Activated T-cell treated with anti-CD3 and anti-CD28 coated beads for 48 hours (primary cell): Measurements from ENCODE around the gene NOP10.
"Not testable (repeated sequence)": the region's sequence is repeated elsewhere in the genome, so short reads cannot be mapped to it uniquely, and the experiment has no call there.

Experiments
- DNase-seq: peaks from one replicate; pipeline ENCODE4 v3.0.0-alpha.2; 2020; ENCODE audit warnings: low read depth

Gene NOP10

DNA sequence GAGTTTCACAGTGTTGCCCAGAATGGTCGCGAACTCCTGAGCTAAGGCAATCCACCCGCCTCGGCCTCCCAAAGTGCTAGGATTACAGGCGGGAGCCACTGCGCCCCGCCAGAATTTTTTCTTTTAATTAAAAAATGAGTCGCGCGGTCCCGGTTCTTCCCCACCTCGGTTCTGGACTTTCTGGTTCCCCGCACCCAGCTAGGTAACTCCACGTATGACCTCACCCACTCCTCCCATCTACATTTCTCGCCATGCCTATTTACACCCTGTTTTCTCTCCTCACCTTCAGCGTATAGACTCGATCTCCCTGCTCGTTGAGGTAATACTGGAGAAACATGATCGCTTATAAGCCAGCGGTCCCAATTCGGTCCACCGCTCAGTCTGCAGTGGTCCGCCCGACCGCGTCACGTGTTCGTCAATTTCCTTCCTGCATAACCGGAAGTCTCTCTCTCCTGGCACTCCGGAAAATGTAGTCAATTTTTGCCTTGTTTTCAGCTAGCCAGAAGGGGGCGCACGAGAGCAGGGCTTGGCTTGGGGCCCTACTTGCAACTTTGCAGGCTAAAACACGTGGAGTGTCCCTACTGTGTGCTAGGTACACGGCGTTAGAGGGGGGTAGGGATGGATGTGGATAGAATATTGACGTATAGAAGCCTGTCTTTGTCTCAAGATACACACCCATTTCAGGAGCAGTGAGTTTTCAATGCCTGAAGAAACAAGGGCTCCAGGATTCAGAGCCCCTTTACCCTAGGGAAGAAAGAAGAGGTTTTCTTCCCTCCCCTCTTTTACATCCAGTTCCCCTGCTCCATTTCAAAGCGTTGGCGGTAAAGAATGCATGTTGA, at the start of gene NOP10, which contains the start of gene NUTM1:
NOP10 (minus strand) TSS at position 400 of the 839 bp plus-strand sequence; CDS start at position 337, 63 bp downstream.
NUTM1 (plus strand) TSS at position 579 of the 839 bp plus-strand sequence. CDS start 382 bp downstream, outside the sequence.
- DNase-seq = peak; percentile 93

DNA sequence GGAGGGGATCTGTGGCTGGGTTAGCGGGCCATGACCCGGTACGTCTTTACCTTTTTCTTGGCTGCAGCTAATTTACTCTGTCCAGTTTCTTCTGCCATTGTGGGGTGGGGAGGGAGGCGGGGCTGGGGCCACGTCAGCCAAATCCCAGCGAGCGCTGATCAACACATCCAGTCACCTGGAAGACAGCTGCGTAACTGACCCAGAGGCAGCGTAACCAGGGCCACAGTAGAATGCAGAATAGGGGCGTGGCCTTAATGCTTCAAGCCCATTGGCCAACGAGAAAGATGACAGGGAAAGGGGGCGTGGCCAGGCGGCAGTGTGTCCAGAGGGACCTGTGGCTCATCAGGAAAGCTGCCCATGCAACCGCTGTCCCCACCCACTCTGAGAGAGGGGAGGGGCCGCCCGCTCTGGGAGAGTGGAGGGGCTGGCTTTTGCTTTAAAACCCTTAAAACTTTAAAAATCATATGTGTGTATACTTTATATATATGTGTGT, 46.7 kb upstream of the NOP10 start:
- not testable (repeated sequence) for DNase-seq

DNA sequence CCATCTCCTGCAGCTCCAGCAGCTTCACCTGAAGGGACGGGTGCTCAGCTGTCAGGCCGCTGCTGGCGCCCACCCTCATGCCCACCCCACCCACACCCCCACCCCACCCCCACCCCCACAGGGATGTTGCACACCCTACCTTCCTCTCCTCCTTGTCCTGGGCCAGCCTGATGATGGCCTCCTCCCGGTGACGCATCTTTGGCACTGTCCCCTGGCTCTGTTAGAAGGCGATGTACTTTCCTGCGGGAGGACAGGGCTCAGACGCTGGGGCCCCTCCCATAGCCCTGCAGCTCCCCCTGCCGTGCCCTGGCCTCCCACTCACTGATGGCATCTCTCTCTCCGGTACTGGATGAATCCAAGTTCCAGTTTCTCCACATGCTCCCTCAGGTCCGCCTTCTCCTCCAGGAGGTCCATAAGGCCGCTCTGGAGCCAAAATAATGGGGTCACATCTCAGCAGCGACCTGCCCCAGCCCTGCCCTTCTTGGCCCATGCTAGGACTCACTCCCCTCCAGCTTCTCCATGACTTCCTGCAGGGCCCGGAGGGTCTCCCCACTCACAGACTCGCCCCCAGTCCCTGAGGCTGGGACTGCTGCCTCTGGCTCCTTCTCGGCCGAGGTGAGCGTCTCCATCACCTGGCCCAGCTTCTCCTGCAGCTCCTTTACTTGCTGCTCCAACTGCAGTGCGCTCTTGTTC, 39.0 kb upstream of the NOP10 start:
- not testable (repeated sequence) for DNase-seq

DNA sequence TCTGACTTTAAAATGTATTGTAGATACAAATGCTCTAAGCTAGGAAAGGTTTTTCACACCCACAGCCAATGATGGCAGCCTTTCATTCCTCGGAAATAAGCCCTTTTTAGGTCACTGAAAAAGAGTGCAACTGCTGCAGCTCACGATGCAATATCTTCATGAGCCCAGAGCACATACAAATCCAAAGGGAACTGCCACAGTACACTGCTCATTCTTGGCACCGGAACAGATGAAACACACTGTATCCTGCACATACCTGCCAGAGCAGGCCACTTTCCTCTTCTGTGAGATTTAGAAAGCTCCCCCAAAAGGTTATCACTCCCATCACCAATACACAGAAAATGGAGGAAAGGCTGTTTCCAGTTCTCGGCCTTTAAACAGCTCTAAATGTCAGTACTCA, 37.6 kb upstream of the NOP10 start:
- not testable (repeated sequence) for DNase-seq

DNA sequence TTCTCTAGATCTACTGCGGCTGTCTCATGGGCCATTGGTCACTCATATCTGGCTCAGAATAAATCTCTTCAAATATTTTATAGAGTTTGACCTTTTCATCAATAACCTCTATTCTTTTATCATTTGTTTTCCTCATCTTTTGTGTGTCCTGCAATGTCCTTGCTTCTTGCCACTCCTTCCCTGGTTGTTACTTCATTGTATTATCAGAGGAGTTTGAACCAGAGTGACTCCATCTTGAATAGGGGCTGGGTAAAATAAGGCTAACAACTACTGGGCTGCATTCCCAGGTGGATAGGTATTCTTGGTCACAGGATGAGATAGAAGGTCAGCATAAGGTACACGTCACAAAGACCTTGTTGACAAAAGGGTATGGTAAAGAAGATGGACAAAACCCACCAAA, 33.9 kb upstream of the NOP10 start:
- no peak for DNase-seq

DNA sequence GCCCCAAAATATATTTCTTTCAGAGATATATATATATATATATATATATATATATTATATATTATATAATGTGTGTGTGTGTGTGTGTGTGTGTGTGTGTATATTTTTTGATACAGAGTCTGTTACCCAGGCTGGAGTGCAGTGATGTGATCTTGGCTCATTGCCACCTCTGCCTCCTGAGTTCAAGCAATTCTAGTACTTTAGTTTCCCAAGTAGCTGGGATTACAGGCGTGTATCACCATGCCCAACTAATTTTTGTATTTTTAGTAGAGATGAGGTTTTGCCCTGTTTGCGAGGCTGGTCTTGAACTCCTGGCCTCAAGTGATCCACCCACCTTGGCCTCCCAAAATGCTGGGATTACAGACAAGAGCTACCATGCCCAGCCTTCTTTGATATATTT, 32.6 kb upstream of the NOP10 start:
- DNase-seq = not testable (repeated sequence)

DNA sequence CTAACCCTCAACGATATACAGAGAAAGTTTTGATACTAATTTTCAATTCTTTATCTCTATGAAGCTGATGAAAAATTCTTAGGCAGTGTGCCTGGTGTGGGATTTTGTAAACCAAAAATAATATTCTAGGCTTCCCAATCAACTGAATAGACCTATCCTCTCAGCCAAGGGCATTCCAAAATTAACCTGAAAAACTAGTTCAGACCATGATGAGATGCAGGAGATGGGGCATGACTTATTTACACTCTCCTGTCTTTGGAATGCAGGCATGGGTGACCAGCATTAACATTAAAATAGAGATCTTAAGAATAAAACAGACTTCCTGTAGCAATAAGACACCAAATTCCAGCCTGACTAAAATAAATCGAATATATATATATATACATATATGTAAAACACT, 31.9 kb upstream of the NOP10 start:
- DNase-seq = no peak

DNA sequence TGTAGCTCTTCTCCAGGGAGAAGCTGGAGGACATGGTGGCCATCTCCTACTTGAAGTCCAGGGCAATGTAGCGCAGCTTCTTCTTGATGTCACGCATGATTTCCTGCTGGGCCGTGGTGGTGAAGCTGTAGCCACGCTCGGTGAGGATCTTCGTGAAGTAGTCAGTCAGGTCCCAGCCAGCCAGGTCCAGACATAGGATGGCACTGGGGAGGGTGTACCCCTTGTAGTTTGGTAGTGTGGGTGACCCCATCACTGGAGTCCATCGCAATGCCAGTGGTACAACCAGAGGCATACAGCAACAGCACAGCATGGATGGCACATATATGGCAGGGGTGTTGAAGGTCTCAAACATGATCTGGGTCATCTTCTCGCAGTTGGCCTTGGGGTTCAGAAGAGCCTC, 31.0 kb upstream of the NOP10 start:
- no peak for DNase-seq

DNA sequence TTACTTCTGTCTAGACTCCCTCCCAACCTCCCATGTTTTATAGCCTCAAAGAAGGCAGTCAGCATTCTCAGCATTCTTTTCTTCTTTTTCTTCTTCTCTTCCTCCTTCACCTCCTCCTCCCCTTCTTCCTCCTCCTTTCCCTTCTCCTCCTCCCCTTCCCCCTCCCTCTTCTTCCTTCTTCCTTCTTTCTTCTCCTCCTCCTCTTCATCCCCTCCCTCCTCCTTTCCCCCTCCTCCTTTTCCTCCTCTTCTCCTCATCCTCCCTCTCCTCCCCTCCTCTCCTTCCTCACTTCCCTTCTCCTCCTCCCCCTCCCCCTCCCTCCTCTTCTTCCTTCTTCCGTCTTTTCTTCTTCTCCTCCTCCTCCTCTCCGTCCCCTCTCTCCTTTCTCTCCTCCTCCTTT, 27.7 kb upstream of the NOP10 start:
- no peak for DNase-seq

DNA sequence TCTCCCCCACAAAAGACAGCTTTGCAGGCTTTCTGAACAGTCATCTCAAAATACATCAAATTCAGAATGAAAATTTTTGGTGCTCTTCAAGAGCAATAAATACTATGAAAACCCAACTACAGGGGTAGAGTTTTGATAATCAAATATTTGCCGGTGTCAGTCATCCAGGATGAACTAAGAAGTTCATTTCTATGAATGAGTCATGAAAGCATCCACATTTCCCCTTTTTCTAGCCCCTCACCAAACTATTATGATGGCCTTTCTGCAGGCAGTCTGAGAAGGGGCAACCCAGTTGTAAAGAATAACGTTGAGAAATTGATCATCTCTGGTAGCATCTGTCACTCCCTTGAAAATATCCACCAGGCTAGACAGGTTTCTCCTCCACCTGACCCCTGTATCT, 27.2 kb upstream of the NOP10 start:
- DNase-seq = no peak

DNA sequence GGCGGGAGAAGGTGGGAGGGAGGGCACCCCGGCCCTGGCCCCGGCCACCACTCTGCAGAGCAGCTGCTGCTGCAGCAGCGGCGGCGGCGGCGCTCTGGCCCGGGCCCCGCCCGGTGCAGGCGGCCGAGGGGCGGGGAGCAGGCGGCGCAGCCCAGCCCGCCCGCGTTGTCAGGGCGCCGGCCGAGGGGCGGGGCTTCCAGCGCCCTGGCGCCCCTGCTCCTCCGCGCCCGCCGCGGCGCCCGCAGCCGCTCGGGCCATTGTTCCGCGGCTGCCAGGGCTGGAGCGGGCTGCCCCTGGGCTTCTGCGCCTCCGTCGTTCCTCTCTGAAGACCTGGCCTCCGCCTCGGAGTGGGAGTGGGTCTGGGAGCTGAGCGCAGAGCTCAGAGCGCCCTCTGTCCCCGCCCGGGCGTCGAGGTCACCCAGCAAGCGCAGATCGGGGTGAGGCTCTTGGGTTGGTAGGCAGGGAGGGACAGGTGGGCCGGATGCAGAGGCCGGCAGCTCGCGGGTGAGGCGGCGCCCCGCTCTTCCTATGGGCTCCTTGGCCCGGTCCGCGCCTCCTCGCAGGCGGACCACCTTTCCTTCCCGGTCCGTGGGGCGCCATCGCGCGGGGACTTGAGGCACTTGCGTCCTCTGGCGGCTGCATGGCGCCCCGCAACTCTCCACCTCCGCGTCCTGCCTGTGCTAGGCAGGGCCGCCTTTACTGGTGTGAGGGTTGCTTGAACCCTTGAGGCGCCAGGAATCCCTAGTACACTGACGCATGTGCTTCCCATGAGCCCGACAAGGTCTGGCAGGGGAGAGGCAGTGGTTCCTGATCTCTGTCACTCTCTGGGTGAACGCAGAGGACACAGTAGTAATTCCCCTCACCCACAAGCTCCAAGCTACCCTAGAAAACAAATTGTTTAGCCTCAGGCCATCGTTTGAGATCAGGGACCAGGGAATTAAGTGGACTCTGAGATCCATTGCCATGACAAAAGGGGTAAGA, 24.5 kb upstream of the NOP10 start, which contains the start of gene LPCAT4:
LPCAT4 (minus strand) TSS at position 96 of the 981 bp plus-strand sequence. CDS start 96 bp downstream, outside the sequence.
- DNase-seq = peak; percentile 86

DNA sequence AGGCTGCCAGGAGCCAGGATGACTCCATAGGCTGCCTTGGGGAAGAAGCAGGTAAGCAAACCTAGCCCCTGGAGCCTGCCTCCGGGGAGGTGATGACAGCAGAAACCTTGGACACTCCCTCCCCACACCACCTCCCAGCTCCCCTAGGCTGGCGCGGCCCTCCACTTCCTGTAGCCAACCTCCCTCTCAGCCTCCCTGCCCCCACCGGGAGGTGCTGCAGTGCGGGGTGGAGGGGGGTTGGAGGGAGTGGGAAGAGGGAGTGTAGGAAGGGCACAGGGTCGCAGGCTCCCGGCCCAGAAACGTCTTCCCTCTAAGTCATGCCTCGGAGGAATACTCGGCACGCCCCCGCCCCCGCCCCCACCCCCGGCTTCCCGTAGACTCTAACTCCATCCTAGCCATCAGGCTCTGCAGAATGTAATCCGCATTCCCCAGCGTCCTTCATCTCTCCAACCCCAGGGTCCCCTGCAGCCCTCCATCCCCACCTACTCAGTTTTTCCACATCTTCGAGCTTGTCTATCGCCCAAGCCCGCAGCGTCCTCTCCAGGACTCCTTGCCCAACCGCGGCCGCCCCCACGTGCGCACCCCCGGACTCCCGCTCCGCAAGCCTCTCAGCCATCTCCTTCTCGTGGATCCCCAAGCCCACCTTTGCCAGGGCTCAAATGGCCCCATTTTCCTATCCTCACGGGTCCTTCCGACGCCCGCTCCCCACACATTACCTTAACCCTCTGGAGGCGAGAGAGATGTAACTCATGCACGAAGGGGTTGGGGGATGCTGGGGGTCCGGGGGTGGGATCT, 23.5 kb upstream of the NOP10 start:
- DNase-seq = peak; percentile 39

DNA sequence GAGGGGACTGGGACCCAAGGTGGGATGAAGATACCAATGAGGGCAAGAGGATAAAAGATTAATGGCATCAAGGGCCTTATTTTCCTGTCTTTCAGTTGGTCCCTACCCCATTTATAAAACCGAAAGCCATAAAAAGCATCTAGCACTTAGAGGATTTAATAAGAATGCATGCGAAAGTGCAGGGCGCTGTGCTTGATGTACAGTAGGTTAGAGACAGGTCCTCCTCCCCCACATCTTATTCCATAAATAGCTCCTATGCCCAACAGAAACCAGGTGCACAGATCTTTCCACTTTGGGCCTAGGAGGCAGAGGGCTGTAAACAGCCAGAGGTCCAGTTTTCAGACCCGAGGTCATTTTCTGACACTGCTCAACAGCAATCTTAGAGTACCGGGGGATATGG, 22.9 kb upstream of the NOP10 start:
- DNase-seq = no peak

DNA sequence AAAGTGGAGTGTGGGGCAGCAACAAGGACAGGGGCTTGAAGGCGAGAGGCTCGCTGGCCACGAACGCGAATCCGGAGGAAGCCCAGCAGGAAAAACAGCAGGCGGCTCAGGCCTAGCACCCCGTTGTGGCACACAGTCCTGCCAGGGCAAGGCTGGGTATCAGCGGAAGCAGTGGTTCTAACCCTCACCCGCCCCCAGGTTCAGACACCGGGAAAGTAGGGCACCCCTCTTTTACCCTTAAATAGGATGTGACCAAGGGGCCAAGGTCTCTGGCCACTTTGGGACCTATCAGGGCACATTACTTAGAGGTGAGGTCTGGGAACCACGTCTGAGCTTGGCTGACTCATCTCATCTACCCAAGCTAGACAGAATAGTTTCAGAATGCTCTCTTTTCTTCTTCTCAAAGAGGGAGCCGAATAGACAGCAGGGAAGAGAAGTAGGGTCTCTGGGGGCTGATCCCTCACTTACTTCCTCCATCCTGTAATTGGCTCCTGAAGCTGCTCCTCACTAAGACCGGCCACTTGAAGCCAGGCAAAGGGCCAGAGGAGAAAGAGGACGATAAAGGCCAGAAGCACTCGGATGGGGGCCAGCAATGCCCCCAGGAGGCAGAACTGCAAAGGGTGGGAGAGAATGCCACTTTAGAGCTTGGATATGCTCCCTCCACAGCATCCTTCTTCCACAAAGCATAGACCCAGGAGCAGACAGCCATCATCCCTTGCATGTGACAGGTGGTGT, 22.3 kb upstream of the NOP10 start:
- no peak for DNase-seq

DNA sequence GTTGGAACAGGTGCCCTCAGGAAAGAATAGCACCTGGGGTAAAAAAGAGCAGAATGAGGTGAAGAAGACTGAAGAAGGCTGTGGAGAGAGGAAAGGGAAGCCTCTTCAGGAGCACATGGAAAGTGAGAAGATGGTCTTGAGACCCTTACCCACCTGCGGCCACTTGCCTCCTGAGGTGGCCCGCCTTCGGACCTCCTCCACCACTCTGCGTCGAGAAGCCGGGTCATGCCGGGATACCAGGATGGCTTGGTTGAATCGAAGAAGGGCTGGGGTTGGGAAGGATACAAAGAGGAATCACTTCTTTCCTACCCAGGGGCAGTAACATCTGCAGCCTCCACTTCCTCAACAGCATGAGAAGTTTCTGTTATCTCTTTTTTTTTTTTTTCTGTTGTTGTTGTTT, 21.1 kb upstream of the NOP10 start:
- DNase-seq = no peak

DNA sequence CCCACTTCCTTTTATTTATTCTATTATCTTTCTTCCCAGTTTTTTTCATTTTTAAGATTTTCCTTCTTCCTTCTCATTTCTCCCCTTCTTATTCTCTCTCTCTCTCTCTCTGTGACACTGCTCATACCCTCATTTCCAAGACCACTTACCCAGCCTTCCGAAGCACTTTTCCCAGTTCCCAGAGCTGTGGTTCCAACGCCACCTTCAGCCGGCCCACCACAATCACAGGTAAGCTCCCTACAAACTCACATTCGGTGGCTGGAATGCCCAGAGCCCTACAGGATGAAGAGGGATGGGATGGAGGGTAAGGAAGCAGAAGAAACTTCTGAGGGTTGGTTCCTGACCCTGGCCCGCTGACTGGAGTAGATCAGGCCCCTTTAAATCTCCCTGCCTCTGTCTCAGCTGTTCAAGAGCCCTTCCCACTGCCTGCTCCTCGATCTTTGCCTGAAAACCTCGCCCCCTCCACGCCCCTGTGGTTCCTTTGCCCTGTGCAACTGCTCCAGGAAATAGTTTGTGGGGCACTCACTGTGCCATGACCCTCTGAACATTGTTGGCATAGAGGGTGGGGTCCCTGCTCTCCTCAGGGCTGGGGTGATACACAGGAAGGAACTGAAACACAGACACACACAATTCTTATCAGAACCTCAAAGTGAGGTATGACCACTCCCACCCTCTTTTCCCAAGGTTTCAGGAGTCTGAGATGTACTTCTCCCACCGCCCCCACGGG, 19.3 kb upstream of the NOP10 start:
- no peak for DNase-seq

DNA sequence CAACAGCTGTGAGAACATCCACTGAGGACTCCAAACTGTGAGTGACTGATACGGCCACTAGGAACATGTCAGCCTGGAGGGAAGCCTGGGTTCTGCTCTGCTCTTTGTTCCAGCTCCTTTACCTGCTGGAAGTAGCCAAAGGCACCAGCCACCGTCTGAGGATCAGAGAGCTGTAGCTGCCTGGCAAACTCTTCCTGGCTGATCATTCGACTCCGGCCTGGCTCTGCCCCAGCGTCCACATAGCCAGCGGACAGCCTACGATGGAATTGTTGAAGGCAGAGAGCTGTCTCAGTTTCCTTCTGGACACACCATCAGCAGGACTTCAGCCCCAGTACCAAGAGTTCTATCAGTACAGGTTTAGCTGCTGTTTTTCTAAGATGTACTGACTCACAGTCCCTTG, 18.3 kb upstream of the NOP10 start:
- DNase-seq = no peak

DNA sequence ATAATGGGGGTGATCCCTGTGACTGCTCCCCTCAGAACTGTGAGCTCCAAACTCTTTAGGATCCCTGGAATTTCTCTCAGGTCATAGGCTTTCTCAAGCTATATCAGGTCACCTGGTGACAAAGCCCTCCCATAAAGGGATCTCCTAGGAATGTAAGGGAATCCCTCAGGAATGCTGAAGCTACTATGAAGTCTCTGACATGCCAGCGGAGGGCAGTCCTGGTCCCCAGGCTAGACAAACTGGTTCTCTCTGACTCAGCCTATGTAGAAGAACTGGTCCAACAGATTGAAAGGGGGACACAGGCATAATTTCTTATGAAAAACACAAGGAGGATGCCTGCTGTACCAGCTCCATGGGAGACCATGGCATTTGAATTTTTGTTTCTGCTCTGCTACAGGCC, 17.4 kb upstream of the NOP10 start:
- DNase-seq = no peak

DNA sequence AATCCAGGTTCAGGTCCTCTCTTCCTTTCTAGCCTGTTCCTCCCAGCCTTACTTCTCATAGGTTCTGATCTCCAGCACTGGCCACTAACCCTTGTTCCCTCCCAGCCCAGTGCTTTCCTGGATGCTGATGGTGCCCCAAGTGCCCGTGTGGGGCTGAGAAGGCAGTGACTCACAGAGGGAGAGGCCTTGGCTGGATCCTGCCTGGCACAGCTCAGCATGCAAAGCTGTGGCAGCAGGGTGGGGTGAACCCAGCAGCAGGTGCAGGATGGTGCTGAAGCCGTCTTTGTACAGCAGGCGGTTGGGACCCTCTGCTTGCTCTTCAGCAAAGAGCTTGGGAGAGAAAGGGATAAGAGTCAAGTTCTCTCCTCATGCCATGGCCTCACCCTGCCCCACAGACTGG, 16.5 kb upstream of the NOP10 start:
- no peak for DNase-seq

DNA sequence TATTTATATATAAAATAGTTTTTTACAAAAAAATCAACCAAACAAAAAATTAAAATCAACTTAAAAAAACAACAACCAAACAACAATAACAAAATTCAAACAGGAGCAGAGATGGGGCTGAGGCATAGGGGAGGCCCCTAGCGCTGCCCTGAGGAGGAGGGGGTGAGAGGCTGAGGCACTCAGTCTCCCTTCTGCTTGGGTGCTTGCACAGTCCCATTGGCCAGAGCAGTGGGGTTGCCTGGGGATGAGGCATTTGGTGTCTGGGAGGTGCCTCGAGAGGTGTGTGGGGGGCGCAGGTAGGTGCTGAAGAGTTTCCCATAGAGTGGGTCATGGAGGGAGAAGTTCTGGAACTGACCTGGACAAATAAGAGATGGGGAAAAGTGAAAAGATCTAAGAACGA, 16.0 kb upstream of the NOP10 start:
- no peak for DNase-seq
